ENCODE results near the gene KIF6.

KIF6 gene

DNA sequence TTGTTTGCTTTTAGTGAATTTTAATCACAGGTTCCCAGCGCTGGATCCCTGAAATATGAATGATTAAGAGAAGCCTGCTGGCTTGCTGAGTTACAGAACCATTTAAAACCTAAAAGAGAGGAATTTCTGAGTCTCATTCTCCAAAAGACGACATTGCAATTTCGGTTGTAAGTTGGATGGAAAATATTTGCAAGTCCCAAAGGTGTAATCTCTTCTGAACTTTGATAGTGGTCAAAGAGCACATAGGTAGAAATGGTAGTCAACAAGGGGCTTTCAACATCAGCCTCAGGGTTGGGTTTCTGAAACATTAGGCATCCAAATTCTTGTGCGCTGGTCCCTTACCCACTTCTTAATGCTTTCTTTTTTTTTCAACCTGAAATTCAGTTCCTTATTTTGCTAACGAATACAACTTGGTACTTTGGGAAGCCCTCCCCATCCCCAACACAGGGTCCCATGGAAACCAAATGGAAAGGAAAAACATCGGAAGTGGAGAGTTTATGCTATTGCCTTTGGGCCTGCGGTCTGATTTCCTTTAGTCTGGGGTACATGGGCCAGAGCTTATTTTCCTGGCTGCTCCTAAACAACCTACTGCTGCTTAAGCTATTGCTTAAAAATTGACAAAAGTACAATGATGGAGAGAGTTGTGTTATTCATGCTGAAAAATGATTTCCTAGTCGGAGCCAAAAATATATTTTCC, 285.7 kb downstream of the KIF6 start:
- DNase-seq: no peak

DNA sequence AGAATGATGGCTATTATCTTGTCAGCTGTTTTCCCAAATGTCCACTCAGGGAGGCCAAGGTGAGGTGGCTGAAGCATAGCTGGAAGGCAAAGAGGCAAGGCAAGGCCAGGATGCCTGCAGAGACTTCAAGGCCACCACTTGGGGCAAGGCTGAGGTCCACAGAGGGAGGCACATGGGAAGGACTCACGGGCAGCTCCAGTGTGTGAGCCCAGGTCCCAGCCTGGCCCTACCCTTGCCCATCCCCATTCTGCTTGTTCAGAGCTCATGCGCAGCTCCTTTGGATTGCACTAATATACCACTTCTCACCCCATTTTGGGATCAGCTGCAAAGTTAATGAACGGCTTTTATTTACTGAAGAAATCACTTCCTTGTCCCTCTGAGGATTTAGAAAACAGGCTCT, 291.6 kb downstream of the KIF6 start:
- no peak for DNase-seq

DNA sequence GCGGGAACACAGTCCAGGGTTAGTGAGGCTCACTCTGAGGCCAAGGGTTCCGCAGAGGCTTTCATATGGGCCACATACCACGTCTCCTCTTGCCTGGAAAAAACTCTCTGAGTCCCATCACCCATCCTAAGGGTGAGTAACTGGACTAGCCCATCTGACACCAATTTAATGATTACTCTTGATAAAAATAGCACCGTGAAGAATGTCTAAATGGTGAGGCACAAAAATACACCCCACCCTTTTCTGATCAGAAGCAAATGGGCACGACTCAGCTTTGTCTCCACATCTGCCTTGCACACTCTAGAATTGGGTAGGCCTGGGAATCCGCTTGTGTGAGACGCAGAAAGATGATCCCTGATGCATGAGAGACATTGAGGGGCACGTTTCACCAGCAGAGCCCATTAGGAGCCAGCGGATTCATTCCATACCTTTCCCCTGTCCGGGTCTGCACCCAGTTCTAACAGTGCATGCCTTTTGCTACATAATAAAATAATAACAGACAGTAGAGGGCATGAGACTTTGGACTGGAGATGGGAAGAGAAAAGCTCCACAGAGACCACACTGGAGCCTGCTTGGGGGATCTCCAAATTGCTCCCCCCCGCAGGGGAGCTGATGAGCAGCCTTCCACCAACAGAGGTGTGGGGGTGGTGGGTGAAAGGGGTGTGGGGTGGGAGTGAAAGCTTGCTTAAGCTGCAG, 292.7 kb downstream of the KIF6 start:
- DNase-seq: no peak

DNA sequence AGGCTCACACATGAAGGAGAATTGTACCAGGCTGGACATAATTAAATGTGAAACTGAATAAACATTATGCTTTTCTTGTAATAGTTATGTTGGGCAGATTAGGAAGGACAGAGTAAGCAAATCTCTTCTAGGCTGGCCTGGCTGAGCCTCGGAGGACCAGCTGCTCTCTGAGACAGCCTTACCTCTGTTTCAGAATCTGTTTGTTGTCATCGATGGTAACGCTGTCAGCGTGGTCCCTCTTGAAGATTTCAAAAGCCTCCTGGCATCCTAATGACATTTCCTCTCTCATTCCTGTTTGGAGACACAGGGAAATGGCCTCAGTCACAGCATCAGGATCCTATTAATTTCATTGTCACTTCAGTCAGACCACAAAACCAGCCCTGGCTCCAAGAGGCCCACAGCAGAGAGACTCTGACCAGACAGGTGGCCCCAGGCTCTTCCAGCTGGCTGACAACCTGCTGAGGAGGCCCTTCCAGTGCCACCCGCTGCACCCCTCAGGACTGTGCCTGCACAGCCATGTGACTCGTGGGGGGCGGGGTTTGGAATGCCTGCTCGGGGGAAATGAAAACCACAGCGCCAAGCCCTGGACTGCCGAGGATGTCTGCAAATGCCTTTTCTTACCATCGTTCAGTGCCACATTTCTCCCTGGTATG, 294.2 kb downstream of the KIF6 start:
- no peak for DNase-seq

DNA sequence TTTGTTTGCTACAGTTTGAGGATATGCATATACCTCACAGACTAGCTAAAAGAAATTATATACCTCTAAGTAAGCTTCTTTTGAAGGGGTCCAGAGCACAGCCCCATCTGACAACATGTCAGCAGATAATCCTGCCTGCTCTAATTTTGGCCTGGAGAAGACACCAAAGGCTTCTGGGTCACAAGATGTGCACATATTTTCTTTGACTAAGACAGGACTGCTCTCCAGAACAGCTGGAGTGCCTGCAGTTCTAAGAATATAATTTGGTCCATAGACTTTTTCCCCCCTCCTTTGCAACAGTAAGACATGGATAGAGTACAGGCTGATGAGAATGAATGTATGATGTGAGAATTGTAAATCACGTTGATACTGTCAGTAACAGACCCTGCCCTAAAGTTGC, 294.8 kb downstream of the KIF6 start:
- no peak for DNase-seq

DNA sequence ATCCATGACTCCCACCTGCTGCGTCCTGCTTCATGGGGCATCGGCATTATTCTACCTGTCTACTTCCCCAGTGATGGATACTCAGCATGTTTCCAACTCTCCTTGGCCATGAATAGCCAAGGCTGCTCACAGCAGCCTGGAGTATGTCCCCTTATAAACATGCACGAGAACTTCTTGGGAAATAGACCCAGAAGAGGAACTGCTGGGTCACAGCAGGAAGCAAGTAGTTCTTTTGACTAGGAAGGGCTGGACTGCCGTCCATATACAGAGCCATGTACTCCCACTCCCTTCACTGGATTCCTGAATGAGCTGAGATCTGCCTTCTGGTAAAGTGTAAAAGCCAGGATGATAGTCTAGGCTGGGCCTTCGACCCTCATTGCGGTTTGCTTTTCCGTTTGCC, 296.4 kb downstream of the KIF6 start:
- DNase-seq: no peak

DNA sequence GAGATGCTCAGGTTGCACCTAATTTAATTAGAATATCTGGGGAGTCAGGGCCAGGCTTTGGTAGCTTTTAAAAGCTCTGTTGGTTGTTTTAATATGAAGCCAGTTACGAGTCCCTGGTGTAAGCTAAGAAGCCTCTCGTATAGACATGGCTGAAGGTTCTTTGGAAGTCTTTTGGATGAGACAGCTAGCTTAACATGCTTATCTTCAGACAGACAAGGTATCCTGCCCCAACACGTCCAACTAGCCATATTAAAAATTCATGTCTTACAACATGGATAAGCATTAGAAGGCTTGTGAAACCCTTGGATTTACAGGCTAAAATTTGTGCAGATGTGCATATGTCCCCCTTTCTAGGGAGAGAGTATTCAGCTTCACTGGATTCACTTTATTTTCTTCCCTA, 297.1 kb downstream of the KIF6 start:
- no peak for DNase-seq

DNA sequence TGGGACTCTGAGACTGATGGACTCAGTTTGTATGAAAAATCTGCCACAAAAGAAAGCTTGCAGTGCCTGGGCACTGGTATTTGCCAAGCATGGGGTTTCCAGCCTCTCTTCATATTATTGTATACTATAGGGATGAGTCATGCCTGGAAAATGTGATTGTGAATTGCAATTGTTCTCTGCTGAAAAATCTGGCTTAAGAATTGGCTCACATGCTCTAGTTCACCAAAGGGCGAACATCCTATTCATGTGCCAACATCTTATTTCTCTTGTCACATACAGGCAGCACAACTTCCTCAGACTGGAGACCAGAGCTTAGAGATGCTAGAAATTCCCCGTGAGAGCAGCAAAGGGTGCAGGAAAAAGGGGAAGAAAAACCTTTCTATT, 299.1 kb downstream of the KIF6 start:
- DNase-seq: no peak

DNA sequence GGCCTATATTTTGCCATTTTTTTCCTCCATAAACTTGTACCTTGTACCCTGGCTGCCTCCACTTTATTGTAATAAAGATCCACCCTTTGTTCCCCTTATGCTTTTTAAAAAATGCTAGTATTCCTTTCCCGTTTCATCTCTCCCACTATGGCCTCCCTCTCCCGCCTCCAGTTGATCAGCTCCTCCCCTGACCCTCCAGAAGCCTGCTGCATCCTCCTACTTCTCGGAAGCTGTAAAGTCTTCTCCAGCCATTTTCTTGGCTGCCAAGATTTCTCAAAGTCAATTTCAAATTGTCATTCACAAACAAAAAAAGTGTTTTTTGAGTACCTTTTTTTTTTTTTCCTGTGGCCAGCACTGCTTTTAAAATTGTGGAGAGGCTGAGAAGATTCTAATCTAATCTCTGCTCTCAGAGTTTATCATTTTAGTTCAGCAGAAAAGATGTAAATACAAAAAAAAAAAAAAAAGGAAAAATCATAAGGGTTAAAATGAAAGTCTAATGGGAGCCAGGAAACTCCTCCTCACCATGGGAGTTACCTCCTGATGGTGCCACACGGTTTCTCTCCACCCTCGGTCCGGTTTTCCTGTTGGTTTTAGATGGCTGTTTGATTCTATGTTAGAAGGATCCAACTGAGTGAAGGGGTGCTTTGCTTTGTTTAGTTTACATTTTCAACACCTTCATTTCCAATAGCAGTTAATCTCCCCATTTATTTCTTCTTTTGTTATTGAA, 299.7 kb downstream of the KIF6 start:
- DNase-seq: no peak

DNA sequence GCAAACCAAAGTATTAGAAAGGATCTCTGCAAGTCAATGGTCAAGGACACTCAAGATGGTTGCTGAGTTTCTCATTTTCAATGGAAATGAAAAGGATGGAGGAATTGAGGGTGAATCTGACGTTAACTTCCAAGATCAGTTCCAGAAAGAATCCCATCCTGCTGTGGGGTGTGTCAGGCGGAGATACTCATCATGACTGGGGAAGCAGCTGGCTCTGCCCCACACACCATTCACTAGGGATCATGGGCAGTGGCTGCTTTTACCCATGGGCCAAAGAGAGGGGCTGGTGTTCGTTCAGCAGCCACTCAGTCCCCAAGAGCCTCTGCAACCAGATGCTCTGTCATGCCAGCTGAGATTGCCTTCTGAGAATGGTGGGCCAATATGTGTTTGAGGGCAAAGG, 300.4 kb downstream of the KIF6 start:
- DNase-seq: no peak

DNA sequence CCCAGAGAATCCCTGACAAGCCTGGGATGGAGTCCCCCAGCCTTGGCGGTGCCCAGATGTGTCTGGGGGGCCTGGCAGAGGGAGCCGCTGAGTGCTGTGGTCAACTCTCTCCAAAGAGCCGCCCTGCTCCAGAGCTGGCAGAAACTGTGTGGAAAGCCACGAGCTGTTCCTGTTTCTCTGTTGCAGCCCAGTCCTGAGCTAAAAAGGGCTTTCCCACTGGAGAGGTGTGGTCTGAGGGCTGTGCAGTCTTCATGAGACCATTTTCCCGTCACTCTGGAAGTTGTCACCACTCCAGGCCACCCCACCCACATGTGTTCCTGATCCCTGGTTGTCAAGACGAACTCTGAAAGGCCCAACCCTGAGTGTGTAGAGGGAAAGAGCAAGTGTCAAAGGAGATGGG, 303.0 kb downstream of the KIF6 start:
- DNase-seq: no peak

DNA sequence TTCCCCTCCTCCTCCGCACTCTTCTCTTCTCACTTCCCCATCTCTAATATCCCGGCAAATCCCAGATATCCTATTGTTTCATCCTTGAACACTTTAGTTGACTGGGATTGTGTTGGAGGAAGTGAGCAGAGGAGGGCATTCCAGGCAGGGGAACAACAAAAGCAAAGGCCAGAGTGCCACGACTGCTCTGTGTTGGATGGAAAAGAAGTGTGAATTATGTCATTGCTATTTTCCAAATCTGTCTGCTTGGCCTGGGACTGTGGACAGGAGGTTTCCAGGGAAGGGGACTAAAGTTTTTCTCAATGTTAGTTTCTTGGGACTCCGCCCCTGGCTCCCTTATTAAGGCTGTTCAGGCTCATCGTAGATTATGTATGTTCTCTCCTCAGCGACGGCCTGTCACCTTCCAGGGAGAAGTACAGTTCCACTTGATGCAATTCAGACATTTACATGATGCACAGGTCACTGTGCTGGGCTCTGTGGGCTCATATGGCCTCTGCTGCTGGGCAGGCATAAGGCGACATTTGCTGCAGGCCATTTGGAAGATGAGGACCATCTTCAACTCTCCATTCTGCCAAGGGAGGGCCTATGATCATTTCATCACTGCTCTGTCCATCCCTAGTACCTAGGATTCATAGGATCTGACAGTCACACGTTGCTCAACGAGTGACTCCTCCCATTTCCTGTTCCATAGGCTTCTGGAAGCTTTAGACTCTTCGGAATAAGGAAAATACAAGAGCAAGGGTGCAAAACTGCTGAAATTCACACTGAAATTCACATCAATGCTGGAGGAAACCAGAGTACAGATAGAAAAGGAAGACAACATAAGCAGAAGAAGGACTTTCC, 303.6 kb downstream of the KIF6 start:
- DNase-seq: no peak

DNA sequence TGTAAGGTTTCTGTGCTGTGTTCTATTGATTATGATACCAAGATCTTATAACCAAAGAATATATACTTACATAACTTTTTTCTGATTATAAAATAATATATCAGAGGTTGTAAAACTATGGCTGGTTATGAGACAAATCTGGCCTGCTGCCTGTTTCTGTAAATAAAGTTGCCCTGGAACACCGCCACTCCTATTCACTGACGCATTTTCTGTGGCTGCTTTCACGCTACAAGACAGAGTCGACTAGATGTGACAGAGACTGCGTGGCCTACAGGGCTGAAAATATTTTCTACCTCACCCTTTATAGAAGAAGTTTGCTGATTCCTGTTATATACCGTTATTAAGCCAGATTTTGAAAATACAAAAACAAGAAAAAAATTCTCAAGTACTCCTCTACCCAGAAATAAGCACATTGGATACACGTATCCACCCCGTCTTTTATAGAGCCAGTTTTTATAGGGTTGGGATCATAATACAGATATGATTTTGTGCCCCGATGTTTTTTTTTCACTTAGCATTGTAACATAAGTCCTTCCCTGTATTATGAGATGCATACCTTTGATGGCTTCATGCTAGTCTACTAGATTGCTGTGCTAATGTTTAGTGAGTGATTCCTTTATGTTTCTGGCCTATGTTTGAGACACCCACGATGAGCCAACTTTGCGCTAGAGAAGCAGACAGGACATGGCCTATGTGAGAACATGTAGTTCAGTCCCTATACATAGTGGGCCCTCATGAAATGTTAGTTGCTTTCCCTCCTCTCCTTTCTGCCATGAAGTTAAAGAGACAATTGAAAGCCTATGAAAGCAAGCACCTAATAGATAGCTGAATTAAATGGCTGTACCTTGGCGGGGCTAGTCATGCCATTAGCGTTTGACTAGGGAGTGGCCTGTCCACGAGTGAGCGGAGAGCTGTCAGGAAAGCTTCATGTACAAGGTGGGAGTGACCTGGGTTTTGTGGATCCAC, 304.6 kb downstream of the KIF6 start:
- no peak for DNase-seq

DNA sequence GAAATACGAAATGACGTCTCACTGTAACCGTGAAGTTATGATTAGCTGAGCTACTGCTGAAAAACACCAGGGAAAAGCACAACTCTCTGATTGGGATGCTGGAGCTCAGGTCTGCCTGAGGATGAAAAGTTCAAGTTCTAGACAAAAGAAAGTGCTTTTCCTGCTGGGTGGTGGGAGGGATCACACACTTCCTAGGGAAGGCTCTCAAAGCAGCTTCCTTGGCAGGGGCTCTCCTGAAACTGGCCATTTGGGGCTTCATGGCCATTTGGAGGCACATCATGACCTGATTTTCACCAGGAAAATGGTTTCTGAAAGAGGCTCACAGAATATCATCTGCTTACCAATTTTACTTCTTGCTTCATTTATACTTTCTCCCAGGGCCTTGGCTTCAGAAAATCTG, 305.6 kb downstream of the KIF6 start:
- DNase-seq: no peak

DNA sequence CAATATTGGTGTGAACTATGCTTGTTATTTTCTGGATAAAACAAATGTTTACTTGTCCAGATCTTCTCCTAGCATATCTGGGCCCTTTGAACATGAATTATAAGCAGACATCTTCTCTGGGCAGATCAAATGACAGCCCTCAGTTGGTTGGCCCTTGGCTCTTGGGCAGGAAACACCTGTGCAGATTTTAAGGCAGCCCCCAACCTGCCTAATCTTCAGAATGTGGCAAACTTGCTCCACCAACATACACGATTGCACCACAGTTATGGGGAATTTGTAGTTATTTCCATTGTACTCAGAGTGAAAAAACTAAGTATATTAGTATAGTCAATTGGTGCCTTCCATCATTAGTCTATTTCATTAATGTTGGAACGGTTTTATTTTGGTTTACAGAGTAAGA, 307.8 kb downstream of the KIF6 start:
- no peak for DNase-seq

DNA sequence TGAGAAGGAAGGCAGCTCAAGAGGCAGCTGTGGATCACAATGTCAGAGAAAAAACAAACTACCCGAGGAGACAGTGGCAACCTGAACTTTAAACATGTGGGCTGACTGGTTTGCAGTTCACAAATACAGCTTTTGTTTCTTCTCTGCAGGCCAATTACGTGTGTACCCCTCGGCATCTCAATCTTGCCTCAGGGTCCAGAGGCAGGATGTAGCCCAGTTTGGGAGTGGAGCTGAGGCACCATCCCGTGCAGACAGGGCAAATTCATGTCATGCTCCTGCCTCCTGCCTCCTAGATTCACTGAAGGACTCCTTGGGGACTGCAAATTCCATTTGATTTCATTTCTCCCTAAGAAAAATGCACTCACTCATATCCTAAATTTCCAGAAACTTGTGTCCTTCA, 308.5 kb downstream of the KIF6 start:
- no peak for DNase-seq

DNA sequence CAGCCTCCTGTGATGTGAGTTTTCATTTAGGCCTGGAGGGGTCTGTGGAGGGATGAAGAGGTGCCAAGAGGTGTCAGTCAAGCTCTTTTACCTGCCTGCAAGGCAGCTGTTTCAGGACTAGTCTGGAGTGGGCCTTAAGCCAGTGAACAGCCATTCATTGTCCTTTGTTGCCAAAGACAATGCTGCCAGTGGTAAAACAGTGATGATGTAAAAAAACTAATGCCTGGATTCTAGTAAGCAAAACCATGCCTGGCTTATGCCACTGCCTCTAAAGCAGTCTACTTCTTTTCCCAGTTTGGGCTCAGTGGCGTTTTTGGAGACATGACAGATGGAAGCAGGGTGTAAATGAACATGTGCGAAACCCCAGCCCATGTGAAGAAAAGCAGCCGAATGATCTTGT, 309.2 kb downstream of the KIF6 start:
- DNase-seq: no peak

DNA sequence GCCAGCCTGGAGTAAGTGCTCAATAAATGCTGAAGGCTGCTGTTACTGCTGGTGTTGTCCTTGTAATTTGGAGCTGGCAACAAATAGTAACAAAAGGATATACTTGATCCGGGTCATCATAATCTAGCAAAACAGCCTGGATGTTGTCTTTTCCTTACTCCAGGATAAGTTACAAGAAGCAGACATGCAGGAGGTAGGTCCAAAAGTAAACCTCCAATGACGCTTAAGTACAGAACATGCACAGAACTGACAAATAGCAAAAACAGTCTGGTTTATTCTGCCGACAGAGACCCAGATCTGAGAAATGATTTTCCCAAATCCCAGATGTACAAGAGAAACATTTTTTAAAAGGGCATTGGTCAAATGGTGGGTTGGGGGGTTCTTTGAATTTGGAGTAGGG, 309.7 kb downstream of the KIF6 start:
- DNase-seq: no peak

DNA sequence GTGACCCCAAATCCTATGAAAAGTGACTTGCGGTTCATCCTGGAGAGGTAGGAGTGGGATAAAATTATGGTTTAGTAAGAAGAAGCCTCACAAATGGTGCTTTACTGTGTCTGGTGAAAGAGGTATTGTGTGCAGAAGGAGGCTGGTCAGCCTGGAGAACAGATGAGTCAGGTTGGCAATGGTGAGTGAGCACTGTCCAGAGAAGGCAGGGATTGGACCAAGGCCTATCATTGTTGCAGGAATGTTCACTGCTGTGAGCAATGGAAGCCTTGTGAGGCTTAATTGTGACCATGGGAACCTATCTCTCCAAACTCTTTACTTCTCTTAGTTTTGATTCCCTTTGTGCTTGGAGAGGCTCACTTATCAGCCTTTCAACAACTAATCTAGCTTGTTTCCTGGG, 313.7 kb downstream of the KIF6 start:
- DNase-seq: no peak

DNA sequence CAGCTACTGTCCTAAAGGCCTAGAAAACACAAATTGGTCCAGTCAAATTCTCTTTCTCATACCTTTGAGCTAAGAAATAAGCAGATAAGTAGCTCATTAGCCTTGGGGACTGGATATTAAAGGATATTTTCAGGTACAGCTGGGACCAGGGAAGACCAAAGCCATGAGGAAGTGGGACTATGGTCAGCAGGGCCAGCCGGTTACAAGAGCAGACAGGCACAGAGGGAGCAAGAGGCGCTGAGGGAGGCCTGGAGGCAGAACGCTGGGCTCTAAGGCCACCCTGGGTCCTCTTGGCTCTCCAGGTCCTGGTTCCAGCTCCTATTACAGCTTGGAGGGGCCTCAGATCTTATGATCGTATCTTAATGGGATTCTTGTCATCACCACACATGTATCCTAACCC, 314.2 kb downstream of the KIF6 start:
- DNase-seq: no peak

DNA sequence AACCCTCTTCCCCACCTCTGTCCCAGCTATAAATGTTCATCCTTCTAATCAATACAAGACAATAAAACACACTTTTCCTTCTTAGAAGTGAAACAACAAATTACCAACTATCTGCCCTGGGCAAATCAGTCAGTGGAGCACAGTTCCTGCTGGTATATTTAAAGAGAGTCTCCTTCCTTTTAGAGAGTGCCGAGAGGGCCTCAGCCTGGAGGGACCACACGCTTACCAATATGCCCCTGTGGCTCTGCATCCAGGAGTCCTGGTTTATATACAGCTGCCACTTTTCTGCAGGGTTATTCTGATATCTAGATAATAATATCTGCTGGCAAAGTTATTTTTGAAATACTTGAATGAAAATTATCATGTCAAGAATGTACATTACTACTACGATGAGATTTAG, 315.3 kb downstream of the KIF6 start:
- no peak for DNase-seq

All from effector CD4-positive, alpha-beta T cell (primary cell).